PFSK-1 (cell line): ENCODE measurements around the gene ABCF3.

Experiments
- FOXP2 ChIP-seq: optimal IDR thresholded peaks from 2 replicates; pipeline ENCODE3; 2011; ENCODE audit warnings: borderline replicate concordance, control low read depth, inconsistent platforms; ENCODE audit not compliant: insufficient read depth; ENCODE audit errors: extremely low read length, extremely low read depth
- POLR2AphosphoS5 ChIP-seq: IDR thresholded peaks from 2 replicates; pipeline ENCODE4 v1.6.1; 2012; ENCODE audit warnings: low read depth, mild to moderate bottlenecking, control low read depth, low read length, moderate library complexity
- SIN3A ChIP-seq: IDR thresholded peaks from 2 replicates; pipeline ENCODE4 v1.6.1; 2012; ENCODE audit warnings: mild to moderate bottlenecking, low read length, moderate library complexity, borderline replicate concordance; ENCODE audit not compliant: insufficient read depth
- TAF1 ChIP-seq: IDR thresholded peaks from 2 replicates; pipeline ENCODE4 v1.6.1; 2012; ENCODE audit warnings: low read length, control low read depth, borderline replicate concordance; ENCODE audit not compliant: insufficient read depth
- TF ChIP-seq, protein P1 (sequence below), 2 experiments: IDR thresholded peaks; 2 replicates each; pipeline versions ENCODE4 v1.6.1 to v1.8.0; 2011 to 2012; ENCODE audit warnings: low read depth in 2 of 2, low read length in 2 of 2, control low read depth in 1 of 2, inconsistent platforms in 1 of 2, mild to moderate bottlenecking in 1 of 2, moderate library complexity in 1 of 2; ENCODE audit not compliant: insufficient read depth in 1 of 2

DNA sequence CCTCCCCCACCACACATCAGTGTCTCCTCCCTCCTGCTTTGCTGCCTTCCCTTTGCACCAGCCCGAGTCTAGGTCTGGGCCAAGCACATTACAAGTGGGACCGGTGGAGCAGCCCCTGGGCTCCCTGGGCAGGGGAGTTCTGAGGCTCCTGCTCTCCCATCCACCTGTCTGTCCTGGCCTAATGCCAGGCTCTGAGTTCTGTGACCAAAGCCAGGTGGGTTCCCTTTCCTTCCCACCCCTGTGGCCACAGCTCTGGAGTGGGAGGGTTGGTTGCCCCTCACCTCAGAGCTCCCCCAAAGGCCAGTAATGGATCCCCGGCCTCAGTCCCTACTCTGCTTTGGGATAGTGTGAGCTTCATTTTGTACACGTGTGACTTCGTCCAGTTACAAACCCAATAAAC, 2.3 kb upstream of the ABCF3 start:
- TF ChIP-seq POLR2AphosphoS5 (no peak), TAF1 (no peak), SIN3A (no peak), FOXP2 (no peak)
- TF ChIP-seq, protein P1, sequence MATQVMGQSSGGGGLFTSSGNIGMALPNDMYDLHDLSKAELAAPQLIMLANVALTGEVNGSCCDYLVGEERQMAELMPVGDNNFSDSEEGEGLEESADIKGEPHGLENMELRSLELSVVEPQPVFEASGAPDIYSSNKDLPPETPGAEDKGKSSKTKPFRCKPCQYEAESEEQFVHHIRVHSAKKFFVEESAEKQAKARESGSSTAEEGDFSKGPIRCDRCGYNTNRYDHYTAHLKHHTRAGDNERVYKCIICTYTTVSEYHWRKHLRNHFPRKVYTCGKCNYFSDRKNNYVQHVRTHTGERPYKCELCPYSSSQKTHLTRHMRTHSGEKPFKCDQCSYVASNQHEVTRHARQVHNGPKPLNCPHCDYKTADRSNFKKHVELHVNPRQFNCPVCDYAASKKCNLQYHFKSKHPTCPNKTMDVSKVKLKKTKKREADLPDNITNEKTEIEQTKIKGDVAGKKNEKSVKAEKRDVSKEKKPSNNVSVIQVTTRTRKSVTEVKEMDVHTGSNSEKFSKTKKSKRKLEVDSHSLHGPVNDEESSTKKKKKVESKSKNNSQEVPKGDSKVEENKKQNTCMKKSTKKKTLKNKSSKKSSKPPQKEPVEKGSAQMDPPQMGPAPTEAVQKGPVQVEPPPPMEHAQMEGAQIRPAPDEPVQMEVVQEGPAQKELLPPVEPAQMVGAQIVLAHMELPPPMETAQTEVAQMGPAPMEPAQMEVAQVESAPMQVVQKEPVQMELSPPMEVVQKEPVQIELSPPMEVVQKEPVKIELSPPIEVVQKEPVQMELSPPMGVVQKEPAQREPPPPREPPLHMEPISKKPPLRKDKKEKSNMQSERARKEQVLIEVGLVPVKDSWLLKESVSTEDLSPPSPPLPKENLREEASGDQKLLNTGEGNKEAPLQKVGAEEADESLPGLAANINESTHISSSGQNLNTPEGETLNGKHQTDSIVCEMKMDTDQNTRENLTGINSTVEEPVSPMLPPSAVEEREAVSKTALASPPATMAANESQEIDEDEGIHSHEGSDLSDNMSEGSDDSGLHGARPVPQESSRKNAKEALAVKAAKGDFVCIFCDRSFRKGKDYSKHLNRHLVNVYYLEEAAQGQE (IDR thresholded peaks at IDR 0.05; ENCODE audit: insufficient read depth in 1 of 2, low read depth in 2 of 2, low read length in 2 of 2): no peak
